Liver (tissue), 3 donors: ENCODE data around the gene RAC2.

Source experiments
- CTCF ChIP-seq: fragments of 150-350 bp; IDR thresholded peaks from 2 replicates; pipeline ENCODE4 v1.5.1; 2017; ENCODE audit warnings: improper control_type of control experiment, low read depth, low read length; ENCODE audit not compliant: missing input control
- JUND ChIP-seq, 2 donors: IDR thresholded peaks; 2 replicates each; pipeline ENCODE4 v1.6.1; 2016; ENCODE audit warnings: antibody characterized with exemption in 2 of 2
- MAX ChIP-seq: IDR thresholded peaks from 2 replicates; pipeline ENCODE4 v1.6.1; 2016; ENCODE audit warnings: antibody characterized with exemption
- REST ChIP-seq: IDR thresholded peaks from 2 replicates; pipeline ENCODE4 v1.6.1; 2016; ENCODE audit warnings: antibody characterized with exemption, mild to moderate bottlenecking
- SP1 ChIP-seq: IDR thresholded peaks from 2 replicates; pipeline ENCODE4 v1.6.1; 2018; ENCODE audit warnings: antibody characterized with exemption, mild to moderate bottlenecking
- TAF1 ChIP-seq: conservative IDR thresholded peaks from 2 replicates; pipeline ENCODE4 v1.6.1; 2016; ENCODE audit warnings: antibody characterized with exemption, mild to moderate bottlenecking
- YY1 ChIP-seq: IDR thresholded peaks from 2 replicates; pipeline ENCODE4 v1.6.1; 2016; ENCODE audit warnings: antibody characterized with exemption, mild to moderate bottlenecking
- donor health status: healthy.
- donor health status: healthy.

- no peak for TF ChIP-seq CTCF
- TF ChIP-seq SP1, result no peak
- TF ChIP-seq MAX, result no peak
- TF ChIP-seq TAF1, result no peak
- TF ChIP-seq YY1, result no peak
- TF ChIP-seq JUND (IDR thresholded peaks at IDR 0.05), result no peak
- TF ChIP-seq REST, result no peak
These were observed 56.5 kb downstream of the RAC2 start for GRCh38 chr22:37187552-37187890.
